ENCODE measurements around the gene ACTA1.
"Not testable (repeated sequence)": the region's sequence is repeated elsewhere in the genome, so short reads cannot be mapped to it uniquely, and the experiment has no call there.

ACTA1 gene

GRCh38 chr1:229438021-229438420 is 4.1 kb upstream of the ACTA1 start:
- no peak for DNase-seq

- DNase-seq: no peak
These were observed 3.5 kb upstream of the ACTA1 start for GRCh38 chr1:229437443-229437842.

- DNase-seq: no peak
These were observed 2.3 kb upstream of the ACTA1 start for GRCh38 chr1:229436201-229436600.

DNA sequence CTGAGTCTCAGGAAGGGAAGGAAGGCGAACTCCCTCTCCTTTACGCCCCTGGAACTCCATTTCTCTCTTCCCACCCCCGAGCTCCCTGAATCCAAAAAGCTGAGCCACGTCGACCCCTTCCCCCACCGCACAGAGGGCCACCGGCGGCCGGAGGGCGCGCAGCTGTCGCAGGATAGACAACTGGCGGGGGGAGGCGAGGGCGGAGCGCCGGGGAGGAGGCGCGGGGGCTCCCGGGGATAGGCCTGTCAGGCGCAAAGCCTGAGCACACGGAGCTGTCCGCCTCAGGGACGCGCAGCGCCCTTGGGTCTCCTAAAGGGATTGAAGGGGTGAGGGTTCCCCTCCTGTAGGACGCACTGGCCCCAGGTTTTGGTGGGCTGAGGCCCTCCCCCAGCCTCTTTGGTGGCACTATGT is 752 bp upstream of the ACTA1 start:
- no peak for DNase-seq

DNA sequence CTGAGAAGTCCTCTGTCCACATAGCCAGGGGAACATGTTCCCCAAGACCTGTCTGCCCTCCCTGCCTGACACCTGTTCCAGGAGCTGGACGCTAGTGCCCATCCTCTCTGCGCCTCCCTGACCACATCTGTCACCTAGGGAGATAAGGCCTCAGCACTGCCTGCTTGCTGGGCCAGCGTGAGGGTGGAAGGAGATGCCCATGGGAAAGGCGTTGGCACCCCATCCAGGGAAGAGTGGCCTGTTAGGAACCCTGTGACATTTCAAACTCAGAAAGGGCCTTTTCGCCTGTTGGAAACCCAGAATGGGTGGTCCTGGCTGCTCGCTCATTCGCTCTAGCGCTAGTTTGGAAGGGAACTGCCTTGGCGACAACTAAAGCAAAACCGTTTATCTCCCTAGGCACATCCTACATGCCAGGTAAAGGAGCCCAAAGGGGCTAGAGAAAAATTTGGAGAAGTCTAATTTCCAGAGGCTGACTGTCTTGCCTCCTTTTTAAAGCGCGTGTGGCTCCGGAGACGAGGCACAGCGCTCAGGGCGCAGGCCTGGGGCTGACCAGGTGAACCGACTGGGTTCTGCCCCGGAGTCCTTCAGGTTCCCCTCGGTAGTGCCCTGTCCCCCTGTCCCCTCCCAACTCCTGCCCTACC is 410 bp downstream of the ACTA1 start:
- no peak for DNase-seq

GRCh38 chr1:229432905-229433304 is 989 bp downstream of the ACTA1 start:
- DNase-seq: no peak

DNA sequence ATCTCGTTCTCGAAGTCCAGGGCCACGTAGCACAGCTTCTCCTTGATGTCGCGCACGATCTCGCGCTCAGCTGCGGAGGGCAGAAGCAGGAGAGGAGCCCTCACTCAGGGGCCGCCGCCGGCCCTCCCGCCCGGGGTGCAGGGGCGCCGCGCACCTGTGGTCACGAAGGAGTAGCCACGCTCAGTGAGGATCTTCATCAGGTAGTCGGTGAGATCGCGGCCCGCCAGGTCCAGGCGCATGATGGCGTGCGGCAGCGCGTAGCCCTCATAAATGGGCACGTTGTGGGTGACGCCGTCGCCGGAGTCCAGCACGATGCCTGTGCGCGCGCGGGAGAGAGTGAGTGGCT is 1.8 kb downstream of the ACTA1 start:
- no peak for DNase-seq

DNA sequence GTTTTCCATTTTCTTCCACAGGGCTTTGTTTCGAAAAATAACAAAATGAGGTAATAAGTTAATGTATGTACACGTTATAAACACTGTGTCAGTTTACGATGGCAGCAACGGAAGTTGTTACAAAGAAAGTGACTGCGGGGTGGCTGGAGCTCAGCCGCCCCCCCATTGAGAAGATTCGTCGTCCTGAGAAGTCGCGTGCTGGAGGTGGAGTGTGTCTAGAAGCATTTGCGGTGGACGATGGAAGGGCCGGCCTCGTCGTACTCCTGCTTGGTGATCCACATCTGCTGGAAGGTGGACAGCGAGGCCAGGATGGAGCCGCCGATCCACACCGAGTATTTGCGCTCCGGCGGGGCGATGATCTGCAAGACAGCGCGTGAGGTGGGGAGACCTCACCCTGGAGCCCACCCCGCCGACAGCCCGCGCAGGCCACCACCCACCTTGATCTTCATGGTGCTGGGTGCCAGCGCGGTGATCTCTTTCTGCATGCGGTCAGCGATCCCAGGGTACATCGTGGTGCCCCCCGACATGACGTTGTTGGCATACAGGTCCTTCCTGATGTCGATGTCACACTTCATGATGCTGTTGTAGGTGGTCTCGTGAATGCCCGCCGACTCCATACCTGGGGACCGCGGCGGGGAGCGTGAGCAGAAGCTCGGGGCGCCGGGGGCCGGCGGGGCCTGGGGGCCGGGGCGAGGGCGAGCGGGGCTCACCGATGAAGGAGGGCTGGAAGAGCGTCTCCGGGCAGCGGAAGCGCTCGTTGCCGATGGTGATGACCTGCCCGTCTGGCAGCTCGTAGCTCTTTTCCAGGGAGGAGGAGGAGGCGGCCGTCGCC is 2.4 kb downstream of the ACTA1 start:
- DNase-seq: no peak

DNA sequence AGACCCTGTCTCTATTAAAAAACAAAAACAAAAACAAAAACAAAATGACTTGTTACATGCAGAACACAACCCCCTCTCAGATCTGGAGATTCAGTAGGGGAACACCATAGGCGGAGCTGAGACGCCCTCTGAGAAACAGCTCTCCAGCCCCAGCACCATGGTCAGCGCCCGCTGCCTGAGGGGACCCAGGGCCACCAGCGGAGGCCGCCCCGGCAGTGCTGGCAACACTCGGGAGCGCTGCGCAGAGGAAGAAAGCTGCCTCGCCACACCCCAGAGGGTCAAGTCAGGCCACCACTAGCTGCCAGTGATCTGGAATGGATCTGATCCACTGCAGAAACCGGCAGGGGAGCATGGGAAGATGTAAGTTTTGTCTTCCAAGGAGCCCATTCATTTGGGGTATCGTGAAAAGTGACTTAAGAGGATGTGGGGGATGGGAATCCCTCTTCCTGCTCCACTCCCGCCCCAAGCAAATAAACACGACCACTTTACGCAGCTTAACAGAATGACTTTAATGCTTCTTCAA is 3.1 kb downstream of the ACTA1 start:
- DNase-seq: peak; percentile 89

DNA sequence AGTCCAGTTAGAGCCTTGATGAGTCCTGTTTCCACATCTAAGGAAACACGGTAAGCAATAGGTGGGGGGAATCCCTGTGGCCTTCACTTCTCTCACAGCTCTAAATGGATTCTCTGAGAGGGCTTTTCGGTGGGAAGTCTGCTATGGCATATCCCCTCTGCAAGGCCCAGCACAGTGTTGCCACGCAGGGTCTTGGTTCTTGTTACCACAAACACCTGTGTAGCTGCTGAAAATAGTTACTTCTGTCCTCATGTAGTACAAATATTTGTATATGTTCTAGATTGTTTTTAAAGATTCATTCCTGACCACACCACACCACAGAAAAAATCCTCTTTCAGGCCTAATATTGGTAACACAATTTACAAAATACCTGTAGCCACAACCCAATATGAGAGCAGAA is 5.6 kb downstream of the ACTA1 start:
- DNase-seq: no peak

DNA sequence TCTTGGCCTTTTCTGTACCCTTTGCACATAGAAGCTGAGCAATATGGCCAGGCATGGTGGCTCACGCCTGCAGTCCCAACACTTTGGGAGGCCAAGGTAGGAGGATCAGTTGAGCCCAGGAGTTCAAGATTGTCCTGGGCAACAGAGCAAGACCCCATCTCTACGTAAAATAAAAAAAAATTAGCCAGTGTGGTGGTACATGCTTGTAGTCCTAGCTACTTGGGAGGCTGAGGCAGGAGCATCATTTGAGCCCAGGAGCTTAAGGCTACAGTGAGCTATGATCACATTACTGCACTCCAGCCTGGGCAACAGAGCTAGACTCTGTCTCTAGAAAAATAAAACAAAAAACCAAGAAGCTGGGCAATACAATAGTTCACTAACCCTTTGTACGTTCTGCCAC is 6.3 kb downstream of the ACTA1 start:
- DNase-seq: no peak

- no peak for DNase-seq
These were observed 8.2 kb downstream of the ACTA1 start for GRCh38 chr1:229425564-229426159.

DNA sequence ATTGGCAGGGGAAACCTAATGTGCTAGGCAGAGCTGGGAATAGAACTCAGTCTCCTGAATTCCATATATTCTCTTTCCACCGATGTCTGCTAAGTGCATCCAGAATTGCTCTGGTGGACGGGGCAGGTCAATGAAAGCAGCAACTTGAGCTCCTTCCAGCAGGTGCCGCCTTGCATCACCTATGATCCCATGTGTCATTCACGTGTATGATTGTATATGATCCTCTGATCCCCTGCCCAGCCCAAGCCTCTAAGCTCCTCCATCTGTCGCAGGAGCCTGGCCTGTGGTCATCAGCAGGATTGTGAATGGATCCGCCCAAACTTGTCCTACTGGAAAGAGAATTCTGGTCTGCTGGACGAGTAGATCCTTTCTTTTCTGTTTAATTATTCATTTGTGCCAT is 13.1 kb downstream of the ACTA1 start:
- no peak for DNase-seq

GRCh38 chr1:229420224-229420623 is 13.7 kb downstream of the ACTA1 start:
- DNase-seq: no peak

DNA sequence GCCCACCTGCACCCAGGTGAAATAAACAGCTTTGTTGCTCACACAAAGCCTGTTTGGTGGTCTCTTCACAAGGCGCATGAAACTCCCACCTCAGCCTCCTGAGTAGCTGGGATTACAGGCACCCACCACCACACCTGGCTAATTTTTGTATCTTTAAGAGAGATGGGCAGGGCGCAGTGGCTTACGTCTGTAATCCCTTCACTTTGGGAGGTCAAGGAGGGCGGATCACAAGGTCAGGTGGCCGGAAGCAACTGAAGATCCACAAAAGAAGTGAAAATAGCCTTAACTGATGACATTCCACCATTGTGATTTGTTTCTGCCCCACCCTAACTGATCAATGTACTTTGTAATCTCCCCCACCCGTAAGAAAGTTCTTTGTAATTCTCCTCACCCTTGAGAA is 15.3 kb downstream of the ACTA1 start:
- DNase-seq: not testable (repeated sequence)

GRCh38 chr1:229412810-229413209 is 21.1 kb downstream of the ACTA1 start:
- not testable (repeated sequence) for DNase-seq

DNA sequence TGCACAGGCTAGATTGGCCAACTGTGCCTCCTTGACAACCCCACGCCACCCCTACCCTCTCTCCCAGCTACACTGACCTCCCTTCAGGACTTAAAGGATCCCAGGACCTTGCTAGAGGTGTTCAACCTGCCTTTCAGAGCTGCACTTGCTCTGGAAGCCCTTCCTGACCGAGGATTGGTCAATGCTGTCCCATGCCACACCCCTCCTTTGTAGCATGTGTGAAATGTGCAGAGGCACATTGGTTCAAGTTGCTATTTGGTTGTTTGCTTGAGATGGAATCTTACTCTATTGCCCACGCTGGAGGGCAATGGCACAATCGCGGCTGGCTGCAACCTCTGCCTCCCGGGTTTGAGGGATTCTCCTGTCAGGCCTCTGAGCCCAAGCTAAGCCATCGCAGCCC is 21.8 kb downstream of the ACTA1 start:
- no peak for DNase-seq

DNA sequence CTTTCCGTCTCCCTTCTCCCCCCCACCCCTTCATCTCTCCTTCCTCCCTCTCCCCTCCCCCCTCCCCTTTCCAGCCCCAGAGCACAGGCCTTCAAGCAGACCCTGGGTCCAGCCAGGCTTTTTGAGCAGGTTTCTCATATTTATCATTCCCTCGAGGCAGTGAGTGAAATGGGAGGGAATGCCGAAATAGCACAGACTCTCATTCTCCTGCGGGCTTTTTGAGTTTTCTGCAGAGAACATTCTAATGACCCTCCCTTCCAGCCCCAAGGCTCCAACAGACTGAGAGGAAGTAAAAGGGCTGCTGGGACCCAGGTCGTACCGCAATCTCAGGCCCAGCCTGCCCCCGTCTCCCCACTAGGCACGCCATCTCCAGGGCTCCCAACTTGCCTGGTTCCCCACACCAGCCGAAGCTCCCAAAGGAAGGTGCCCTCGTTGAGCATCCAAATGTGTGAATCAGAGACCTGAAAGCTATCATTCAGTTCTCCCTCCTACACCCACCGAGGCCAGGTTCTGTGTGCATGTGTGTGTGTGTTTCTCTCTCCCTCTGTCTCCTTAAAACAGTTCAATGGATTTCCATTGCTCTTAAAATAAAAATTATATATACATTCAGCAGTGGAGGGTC is 22.3 kb downstream of the ACTA1 start:
- DNase-seq: no peak

DNA sequence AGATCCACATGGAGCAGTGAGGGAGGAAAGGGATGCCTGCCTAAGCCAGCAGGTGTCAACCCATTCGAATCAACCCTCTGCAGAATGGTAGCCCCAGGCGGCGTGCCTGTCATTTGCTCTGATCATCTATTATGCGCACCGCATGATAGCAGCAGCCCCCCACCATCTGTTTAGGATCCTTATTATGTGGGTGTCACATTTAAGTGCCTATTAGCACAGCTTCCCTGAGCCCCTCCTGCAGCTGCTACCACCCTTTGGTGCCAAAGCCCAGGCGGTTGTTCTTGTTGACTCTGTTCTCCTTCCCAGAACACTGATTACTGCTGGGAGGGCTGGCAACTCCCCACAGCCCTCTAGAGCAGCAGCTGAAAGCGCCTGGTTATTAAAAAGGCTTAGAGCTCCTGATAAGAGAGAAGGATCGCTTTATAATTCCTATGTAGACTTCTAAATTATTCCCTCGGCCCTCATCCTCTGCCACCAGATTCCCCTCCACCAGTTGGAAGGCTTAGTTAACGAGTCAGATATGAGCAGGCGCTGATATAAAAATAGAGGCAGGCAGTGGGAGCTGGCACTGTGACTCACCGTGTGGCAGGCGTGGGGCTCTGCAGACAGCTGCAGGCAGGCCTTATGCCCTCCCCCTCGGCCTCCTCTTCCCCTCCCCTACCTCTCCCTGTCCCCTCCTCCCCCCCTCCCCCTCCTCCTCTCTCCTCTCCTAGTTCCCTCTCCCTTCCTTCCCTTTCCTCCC is 23.0 kb downstream of the ACTA1 start:
- peak; percentile 61 for DNase-seq

DNA sequence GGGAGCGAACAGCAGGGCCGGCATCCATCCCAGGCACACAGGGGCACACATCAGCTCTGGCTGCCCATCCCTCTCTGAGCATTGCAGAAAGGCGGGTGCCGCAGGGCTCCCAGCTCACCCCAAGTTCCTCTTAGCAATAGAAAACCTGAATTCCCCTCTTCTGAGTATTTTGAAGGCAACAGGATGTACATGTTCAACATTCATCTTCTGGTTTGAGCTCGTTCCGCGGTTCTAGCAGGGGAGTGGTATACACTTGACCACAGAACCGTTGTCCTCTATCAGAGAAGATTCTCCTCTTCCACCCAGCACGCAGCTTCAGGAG is 23.6 kb downstream of the ACTA1 start:
- no peak for DNase-seq

GRCh38 chr1:229409616-229410369 is 24.1 kb downstream of the ACTA1 start:
- DNase-seq: no peak

- DNase-seq: no peak
These were observed 25.3 kb downstream of the ACTA1 start for GRCh38 chr1:229408458-229409037.

All from hematopoietic multipotent progenitor cell treated with erythropoietin and hydrocortisone succinate and interleukin-3 and kit ligand, for 6 days (in vitro differentiated cells).